DMS 273 (cell line): ENCODE results near the gene PPP2R2B.
"Not testable (repeated sequence)": the region's sequence is repeated elsewhere in the genome, so short reads cannot be mapped to it uniquely, and the experiment has no call there.

Experiments used
- DNase-seq: peaks from one replicate; lab custom pipeline; 2025; ENCODE audit not compliant: unreplicated experiment; lab: John Stamatoyannopoulos, UW

Gene PPP2R2B

DNA sequence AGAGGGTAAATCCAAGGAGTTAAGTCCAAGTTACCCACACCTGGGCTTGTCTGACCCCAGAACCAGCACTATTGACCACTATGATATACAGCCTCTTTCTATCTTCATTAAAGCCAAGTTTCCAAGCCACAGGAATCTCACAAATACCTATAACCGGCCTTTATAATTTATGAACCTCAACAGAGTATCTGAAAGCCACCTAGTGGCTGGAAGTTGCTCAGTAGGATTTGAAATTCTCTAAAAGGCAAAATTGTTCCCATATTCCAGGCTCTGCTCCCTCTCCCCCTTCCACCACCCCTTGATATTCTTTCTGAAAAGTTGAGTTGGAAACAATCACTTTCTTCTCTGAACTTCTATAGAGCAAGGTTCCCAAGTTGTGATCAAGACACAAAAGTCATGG is 256.2 kb downstream of the PPP2R2B start:
- DNase-seq: peak; percentile 32

DNA sequence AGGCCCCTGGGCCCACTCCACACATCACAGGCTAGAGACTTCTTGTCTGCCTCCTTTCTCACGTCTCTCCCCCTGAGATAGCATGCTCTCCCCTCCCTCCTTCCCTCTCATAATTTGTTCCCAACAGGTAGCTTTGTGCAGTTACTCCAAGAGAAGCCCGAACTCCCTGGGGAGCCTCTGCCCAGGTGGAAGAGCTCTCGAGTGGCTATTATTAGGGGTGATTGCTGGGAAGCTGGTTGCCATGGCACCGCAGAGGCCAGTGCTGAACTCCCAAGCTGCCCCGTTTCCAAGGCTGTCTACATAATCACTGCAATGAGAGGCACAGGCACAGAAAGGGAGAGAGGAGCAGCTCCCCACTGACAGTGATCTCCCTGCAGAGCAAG is 257.9 kb downstream of the PPP2R2B start:
- DNase-seq: peak; percentile 49

DNA sequence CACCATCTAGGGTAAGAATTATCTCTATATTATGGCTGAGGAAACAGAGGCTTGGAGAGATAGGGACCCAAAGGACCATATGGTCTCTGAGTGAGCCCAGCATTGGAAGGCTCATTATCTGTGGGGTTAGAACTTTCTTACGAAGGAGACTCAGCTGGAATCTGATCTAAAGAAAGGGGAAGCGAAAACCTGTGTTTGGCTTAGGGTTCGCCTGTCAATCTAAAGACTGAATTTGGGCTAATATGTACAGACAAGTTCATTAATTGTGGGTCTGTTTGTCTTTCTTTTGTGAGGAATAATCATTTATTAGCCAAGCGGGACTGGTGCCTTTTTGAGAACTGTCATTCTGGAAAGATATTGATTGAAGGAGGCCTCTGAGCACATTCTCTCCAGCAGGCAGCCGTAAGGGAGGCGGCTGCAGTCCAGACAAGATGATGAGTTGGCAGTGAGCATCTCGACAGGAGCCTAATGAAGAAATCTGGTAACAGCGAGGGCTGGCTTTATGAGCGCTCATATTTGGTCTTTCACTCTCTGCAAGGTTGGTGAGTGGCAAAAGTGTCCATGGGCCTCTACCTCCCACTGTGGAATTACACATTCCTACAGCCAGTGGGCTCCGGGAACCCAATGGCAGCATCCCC is 258.4 kb downstream of the PPP2R2B start:
- peak; percentile 6 for DNase-seq

DNA sequence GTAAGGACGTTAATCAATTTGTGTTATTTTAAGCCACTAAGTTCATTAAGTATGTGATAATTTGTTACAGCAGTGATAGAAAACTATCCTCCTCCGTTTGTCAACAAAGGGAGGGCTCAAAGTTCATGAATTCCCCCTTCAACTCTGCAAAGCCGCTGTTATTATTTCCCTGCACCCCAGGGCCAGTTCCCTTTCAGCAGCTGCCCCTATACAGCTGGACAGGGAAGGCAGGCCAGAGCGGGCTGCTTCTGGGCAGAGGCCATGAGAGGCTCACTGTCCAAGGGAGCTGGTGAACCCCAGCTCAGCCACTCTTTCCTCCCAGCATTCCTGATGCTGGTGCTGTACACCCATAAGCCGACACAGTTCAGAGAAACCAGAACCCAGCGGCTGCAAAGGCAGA is 260.1 kb downstream of the PPP2R2B start:
- no peak for DNase-seq

DNA sequence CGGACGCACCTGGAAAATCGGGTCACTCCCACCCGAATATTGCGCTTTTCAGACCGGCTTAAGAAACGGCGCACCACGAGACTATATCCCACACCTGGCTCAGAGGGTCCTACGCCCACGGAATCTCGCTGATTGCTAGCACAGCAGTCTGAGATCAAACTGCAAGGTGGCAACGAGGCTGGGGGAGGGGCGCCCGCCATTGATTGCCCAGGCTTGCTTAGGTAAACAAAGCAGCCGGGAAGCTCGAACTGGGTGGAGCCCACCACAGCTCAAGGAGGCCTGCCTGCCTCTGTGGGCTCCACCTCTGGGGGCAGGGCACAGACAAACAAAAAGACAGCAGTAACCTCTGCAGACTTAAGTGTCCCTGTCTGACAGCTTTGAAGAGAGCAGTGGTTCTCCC is 268.8 kb downstream of the PPP2R2B start:
- DNase-seq: not testable (repeated sequence)

DNA sequence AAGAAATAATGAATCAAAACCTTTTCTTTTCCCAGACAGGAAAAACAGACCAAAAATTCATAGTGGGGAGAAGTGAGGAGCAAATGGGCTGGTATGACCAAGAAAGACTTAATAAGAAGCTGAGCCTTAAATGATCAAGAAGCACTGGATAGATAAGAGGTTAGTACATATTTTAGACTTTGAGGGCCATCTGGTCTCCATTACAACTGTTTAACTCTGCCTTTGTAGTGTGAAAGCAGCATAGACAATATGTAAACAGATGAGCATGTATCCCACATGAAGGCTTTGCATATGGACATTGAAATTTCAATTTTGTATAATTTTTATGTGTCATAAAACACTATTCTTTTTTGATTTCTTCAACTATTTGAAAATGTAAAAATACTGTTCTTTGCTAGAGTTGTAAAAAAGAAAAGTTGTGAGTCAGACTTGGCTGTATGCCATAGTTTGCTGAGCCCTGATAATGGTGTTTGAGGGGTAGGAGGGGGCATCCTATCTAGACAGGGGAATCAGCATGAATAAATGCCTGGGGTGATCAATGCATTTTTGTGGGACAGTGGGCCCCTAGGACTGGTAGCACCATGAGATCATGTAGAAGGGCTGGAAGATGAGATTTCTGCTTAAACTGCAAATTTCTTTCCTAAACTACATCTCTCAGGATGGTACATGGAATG is 270.8 kb downstream of the PPP2R2B start:
- DNase-seq: peak; percentile 60

DNA sequence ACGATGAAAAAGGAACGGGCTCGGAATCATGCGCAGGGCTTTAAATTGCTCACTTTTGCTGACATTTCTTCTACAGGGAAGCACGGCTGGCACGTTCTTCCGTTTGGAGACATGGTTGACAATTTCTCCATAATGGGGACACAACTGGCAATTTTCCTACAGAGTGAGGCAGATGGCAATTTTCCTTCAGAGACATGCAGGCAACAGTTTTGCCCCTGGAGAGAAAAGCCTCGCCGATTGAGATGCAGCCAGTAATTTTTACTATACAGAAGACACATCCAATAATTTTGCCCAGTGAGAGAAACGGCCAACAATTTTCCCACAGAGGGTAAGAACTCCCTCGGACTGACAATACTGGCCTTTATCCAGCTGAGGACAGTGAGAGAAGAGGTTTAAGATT is 271.7 kb downstream of the PPP2R2B start:
- DNase-seq: peak; percentile 34

DNA sequence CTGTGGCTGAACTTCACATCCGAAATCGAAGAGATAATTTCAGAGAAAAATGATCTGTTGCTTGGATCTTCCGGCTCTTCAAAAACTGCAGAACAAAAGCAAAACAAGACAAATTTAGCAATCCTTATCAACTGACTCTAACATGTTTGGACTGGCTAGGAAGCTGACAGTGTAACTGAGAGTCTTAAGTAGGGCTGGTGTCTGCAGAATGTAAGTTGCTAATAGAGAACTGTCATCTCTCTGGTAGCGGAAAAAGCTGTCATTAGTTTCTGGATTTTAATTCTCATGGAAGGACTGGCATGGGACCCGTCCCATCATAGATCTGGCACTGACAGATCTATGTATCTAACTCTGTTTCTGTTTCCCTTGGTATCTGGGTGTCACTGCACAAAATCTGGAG is 278.2 kb downstream of the PPP2R2B start:
- DNase-seq: no peak

DNA sequence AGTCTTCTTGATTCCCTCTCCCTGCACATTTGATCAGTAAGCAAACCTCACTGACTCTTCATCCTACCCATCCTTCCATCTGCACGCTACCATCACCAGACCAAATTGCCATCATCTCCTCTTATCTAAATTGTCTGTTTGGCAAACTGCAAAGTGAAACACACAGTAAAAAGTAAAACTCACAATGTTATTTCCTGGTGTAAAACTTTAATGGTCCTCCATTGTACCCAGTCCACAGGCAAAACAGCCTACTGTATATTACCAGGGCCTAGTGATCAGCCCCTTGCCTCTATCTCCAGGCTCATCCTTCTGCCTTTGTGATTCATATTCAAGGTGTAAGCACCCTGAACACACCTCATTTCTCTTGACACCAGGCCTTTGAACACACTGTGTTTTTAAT is 279.3 kb downstream of the PPP2R2B start:
- no peak for DNase-seq

DNA sequence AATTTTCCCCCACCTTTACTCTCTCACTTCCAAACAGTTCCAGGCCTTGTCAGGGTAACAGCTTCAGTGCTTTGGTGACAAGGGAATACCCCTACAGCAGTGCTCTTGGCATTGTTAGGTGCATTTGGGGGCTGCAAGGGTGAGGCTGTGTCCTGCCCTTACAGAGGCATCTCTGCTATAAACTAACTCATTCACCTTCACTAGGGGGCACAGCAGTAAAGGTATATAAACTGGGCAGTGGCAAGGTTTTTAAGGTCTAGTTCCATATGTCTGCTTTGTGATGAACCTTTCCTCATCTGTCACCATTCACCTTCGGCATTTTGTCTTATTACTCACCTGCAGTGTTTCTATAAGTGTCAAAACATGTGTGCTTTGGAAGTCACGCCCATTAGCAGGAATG is 283.5 kb downstream of the PPP2R2B start:
- peak; percentile 21 for DNase-seq

DNA sequence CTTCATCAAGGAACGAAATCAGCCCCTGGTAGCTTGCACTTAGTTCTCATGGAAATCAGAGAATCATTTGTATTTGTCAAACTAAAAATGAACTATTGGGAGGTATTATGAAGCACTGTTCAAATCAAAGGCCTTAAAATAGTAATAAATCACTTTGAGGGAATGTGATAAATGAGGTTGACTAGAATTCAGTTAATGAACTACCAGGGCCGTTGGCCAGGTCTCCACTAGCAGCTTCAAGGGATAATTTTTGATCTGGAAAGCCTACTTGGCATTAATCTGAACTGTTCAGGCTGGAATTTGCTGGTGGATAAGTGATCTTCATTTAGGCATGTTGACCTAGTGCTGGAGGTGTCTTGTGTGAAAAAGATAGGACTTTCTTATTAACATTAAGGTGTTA is 286.2 kb downstream of the PPP2R2B start:
- DNase-seq: no peak

DNA sequence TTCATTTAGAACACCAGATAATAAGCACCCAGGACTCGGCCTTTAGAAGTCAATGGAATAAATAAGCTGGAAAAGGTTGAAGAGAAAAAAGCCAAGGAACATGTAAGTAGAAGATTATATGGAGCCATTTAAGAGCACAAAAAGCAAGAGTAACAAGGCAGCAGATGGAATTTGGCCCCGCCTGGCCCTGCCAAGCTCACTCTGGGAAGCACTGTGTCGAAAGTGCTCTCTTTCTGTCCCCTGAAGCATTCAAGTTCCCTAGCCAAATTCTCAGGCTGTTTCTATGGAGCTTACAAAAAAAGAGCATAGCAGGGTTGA is 289.6 kb downstream of the PPP2R2B start:
- no peak for DNase-seq

DNA sequence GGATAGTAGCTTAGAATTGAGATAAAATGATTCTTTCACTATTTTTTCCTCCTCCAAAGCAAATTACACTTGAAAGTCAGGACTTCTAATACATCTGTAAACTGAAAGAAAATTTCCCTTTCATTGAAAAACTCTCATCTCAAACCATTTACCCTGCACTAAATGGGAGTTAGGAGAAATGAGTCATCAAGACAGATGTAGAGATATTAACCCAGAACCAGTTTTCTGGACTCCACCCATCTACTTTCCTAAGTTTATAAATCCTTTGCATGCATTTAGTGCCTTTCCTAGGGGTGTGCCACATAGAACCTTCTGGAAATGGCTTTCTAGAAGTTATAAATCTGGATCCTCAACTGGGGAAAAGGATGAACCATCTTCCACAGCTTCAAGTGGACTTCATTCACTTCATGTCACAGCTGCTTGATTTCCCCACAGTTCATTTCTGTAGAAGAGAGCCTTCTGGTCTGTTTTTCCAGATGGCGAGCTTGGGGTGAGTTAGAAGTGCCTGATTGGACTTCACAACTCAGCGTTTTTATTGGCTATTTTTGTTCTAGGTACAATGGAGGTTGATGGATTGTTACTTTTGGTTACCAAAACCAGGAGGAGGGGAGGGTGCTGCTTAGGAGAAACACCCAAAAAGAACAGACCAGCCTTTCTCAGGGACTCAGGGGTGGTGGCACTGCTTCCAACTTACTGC is 290.1 kb downstream of the PPP2R2B start:
- peak; percentile 47 for DNase-seq

DNA sequence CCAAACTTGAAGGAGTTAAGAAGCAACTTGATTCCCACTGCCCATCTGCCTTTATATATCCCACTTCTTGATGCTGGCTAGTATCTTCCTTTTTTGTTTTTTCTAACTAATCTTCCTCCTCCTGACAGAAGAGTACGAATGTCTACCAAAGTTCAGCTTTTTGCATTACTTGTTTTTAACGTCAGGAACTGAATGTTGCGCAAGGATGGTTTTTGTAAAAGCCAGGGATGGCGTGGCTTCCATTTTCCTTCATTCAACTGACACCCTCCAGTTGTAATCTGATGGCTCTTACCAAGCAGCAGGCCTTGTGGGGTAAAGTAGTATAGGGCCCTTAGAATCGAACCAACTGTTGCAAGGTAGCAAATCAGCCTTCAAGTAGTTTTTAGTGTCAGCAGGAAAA is 291.8 kb downstream of the PPP2R2B start:
- no peak for DNase-seq

DNA sequence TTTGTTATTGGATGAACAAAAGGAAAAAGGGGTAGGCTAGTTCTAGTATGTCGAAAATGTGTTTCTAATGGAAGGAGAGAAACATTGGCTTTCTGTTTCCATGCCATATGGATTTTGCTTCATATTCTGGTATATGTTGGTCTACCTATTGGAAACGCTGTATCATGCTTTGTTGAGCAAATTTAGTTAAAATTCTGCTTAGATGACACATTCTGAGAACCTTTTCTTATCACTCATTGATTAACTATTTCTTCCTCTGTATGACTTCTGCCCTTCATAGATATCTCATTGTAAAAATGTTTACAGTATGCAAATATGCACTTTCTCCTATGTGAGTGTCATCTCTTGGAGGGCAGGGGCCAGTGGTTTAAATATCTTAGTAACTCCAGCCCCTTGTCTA is 293.8 kb downstream of the PPP2R2B start:
- DNase-seq: no peak

DNA sequence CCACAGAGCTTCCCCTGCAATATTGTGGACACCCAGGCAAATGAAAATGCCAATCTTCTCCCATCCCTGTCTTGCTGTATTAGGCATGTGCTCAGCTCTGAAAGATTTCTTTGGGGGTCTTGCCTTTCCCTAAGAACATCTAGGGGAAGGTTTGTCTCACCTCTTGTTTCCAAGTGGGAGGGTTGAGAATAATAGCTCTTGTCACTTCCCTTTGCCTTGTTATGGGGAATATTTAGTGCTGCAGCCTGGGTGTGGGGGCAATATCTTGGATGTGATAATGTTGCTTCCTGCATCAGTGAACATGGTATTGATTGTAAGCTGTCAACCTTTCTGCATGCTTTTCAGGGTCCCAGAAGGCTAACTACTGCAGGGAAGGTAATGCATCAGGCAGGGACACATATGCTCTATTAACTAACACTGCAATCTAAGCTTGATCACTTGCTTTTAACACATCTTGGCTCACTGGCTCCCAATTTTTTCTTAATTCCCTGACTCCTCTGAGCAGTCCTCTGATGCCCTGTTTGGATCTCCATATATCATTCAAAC is 296.4 kb downstream of the PPP2R2B start:
- no peak for DNase-seq

DNA sequence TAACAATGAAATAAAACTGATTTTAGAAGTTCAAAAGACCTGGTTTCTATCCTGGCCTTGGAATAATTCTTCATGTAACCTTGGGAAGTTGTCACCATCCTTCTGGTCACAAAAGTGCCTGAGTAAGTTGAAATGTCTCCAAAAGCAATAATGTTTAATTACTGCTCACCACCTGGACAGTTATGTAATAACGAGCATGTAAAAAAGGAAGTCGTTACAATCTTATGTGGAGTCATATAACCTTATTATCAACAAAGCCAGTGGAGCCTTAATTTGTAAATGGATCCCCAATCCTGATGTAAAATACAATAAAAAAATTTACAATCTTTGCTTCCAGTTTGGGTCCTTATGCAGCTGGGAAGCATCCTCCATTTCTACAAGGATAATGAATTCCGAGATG is 298.3 kb downstream of the PPP2R2B start:
- DNase-seq: peak; percentile 25

DNA sequence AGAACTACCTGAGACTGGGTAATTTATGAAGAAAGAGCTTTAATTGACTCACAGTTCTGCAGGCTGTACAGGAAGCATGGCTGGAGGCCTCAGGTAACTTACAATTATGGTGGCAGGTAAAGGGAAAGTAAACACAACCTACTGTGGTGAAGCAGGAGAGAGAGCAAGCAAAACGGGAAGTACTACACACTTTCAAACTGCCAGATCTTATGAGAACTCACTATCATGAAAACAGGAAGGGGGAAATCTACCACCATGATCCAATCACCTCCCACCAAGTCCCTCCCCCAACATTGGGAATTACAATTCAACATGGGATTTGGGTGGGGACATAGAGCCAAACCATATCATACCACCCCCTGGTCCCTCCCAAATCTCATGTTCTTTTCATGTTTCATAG is 303.8 kb downstream of the PPP2R2B start:
- no peak for DNase-seq

DNA sequence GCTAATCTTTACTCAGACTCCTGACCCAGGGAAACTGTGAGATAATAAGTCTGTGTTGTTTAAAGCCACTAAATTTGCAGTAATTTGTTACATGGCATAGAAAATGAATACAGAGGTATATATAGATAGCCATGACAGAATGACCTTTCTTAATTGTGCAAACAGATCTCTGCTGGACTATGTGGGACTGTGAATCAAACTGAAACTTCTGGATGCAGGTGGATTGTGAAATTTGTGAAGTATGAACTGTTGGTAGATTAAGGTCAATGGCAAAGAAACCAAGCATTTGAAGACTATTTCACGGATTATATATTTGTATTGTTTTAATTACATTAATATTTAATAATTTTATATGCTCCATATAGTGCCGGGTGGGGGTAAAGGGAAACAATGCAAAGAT is 310.4 kb downstream of the PPP2R2B start:
- no peak for DNase-seq

DNA sequence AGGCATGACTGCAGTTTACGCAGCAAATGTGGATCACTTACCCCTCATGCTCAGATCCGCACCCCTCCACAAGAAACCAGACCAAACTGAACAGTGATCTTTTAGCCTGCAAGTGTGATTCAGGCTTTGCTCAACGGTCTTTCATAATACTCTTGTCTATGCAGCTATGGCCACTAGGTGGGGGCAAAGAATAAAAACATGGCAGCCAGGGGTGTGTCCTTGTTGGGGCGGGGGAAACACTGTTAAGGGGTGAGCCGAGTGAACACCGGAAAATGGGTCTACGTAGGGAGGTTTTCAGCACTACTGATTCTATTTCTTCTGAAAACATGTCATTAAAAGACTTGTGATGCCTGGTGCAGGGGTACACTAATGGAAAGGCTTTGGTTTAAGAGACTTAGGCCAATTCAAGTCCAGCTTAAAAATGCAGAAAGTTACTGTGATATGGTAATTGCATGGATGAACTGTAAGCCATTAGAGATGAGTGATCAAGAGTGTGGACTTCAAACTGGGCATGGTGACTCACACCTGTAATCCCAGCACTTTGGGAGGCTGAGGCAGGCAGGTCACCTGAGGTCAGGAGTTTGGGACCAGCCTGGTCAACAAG is 312.7 kb downstream of the PPP2R2B start:
- peak; percentile 92 for DNase-seq

DNA sequence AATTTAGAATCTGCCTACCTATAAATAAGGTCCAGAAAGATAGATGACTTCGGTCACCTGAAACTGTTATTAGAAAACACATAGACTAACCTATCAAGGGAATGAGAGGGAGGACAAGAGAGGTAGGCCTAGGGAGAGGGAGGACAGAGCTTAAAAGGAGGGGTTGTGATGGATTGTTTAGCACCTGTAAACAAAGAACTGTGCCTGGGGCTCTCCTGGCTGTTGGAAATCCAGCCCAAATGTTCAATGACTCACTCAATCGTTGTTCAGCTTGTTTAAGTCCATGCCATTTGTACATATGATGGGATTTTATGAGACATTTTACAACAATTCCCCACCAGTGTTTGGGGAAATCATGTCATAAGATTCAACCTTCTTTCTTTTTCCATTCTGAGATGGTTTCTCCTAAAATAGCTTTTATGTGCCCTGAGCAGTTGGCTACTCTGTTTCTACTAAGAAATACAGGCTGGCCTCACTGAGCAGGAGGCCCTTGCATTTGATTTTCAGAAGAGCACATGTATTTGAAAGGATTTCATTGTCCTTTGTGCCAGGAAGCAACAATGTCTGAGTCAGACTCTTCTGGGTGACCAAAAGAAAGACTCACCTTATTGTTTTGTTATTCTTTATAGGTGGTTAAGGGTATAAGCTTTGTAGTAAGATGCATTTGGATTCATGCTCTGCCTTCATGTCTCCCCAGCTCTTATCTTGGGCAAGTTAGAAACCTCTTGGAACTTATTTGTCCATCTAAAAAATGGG is 314.4 kb downstream of the PPP2R2B start:
- DNase-seq: no peak
